Cardiac fibroblast (primary cell): ENCODE measurements around the gene CRYBG1.

Experiments used
- DNase-seq, 2 donors: peaks; one replicate each; pipeline versions ENCODE4 v3.0.0 to v3.0.0-alpha.2; 2010; ENCODE audit warnings: low read depth in 2 of 2
- H3K4me3 ChIP-seq, 2 donors: replicated peaks in 1 of 2; 1 replicate in 1 of 2; 2 replicates in 1 of 2; pipeline ENCODE4 v1.5.1; 2011; ENCODE audit warnings: low read depth in 2 of 2, low read length in 2 of 2, mild to moderate bottlenecking in 2 of 2, moderate library complexity in 1 of 2
- TF ChIP-seq, protein P1 (sequence below): IDR thresholded peaks from one replicate; pipeline ENCODE4 v1.5.1; 2011; ENCODE audit warnings: low read depth, mild to moderate bottlenecking, low read length, inconsistent platforms

CRYBG1 gene

DNA sequence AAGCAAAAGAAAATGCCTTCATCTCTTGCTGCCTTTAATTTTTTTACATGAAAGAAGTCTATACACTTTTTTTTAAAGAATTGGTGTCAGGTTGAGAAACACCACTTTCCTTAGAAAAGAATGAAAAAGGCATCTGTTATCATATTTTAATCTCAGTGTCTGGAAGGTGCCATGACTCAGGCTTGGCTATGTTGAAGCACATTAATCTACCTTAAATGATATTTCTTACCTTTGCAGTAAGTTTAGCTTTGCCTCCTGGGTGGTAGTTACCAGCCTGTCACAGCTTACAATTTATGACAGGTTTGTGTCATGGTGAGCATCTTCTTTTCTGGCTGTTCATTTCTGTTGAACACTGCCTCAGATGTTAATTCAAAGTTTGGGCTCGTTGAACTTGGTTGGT lies 173.5 kb downstream of the CRYBG1 start:
- TF ChIP-seq, protein P1, sequence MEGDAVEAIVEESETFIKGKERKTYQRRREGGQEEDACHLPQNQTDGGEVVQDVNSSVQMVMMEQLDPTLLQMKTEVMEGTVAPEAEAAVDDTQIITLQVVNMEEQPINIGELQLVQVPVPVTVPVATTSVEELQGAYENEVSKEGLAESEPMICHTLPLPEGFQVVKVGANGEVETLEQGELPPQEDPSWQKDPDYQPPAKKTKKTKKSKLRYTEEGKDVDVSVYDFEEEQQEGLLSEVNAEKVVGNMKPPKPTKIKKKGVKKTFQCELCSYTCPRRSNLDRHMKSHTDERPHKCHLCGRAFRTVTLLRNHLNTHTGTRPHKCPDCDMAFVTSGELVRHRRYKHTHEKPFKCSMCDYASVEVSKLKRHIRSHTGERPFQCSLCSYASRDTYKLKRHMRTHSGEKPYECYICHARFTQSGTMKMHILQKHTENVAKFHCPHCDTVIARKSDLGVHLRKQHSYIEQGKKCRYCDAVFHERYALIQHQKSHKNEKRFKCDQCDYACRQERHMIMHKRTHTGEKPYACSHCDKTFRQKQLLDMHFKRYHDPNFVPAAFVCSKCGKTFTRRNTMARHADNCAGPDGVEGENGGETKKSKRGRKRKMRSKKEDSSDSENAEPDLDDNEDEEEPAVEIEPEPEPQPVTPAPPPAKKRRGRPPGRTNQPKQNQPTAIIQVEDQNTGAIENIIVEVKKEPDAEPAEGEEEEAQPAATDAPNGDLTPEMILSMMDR = no peak
- H3K4me3 ChIP-seq = no peak overlapping the region
- DNase-seq = no peak

DNA sequence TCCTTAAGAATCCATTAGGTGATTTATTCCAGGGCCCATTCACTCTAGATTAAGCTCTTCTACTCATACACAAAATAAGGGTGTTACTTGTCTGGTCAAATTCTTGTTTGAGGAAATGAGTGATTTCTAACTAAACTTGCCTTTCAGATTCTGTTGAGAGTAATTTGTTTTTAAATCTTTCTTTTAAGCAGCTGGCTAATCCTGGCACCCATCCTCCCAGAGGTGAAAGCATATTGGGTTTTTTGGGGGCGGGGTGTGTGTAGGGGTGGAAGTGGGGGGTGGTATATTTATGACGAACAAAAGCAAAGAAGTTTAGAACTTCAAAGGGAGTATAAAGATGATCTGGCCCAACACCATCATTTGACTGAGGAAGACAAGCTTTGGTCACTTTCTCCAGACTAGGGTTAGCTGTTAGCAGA lies 174.1 kb downstream of the CRYBG1 start:
- TF ChIP-seq, protein P1 = no peak
- DNase-seq = no peak

DNA sequence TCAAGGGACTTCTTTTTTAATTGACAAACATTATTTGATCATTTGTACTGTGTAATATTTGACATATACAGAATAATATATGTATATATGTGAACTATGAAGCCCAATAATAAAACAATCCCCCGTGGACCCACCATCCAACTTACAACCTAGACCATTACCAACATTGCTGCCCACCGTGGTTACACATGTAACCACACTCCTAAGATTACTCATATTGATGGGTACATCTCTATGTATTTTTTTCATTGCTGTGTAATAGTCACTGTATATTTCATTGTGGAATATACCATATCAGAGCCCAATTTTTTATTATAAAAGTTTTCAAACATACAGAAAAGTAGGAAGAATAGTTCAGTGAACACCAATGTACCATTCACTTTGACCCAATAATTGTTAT lies 174.5 kb downstream of the CRYBG1 start:
- TF ChIP-seq, protein P1 = no peak
- H3K4me3 ChIP-seq = no peak overlapping the region
- no peak for DNase-seq

More for the DNA sequence above, 174.1 kb downstream of the CRYBG1 start:
- H3K4me3 ChIP-seq = no peak overlapping the region

DNA sequence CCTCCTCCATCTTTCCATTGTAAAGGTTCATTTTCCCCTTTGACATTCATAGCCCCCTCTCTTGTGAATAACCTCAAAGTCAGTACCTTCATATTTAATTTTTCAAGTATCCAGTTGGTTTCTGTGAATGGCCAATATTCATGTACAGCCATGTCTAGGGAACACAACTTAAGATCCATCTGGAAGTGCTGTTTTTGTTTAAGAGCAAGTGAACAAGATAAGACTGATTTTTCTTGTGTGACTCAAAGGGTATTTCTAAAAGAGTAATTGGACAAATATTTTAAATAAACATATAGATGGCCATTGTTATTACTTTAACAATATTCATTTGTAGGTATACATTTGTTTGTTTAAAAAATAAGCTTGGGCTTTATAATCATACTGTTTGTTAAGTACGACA lies 175.8 kb downstream of the CRYBG1 start:
- no peak overlapping the region for H3K4me3 ChIP-seq
- DNase-seq = no peak
- TF ChIP-seq, protein P1 = no peak

DNA sequence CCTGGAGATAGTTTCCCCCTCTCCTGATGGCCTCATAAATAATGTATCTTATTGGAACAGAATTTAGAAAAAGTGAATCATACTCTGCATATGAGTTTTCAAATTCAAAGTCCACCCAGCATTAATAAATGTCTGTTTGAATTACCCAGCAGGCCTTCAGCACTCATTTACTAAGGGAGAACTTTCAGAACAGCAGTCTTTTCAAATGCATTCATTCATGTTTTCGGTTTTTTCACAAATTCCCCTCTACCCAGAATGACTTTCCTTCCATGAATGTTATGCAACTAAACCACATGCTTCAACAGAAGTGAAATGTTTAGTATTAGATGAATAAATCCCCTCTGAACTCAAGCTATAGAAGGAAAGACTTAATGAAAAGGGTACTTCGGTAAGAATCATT lies 176.3 kb downstream of the CRYBG1 start:
- no peak for DNase-seq
- no peak overlapping the region for H3K4me3 ChIP-seq
- TF ChIP-seq, protein P1 = no peak

DNA sequence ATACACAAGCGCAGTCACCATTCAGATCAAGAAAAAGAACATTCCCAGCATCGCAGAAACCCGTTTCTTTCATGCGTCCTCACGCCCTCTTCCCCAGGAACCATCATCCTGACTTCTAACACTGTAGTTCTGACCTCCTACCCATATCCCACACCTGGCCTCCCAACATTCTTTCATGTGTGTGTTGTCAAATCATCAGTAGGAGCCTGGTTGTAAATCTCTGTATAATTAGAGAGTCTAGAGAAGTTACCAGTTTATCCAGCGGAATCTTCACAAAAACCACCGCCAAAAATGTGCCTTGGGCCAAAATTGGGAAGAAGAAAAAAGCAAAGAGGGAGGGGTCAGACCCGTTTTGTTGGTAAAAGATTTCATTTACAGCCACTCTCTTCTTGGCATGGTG lies 177.1 kb downstream of the CRYBG1 start:
- H3K4me3 ChIP-seq = no peak overlapping the region
- DNase-seq = no peak
- TF ChIP-seq, protein P1 = no peak

DNA sequence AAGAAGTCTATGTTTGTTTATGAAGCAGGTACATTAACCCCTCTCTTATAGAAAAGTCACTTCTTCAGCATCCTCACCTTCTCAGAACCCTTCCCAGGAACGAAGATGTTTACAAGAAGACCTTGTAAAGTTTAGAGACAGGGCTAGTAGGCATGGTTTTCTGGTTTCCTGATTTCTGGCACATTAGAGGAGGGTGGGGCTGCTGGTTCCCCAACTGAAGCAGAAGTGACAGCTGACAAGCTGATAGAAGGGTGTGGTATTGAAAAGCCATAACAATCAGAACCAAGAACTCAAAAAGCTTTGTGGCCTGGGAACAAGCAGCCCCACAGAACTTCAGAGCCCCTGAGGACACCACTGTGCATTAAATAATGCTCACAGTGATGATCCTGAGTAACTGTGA lies 177.6 kb downstream of the CRYBG1 start:
- TF ChIP-seq, protein P1 = no peak
- no peak overlapping the region for H3K4me3 ChIP-seq
- no peak for DNase-seq
